ENCODE data around the gene RPTOR. TPM values are rescaled to one million over a fixed set of nuclear protein-coding genes. Genes with fewer than 3 reads are reported as not detected.
"Not testable (repeated sequence)": the region's sequence is repeated elsewhere in the genome, so short reads cannot be mapped to it uniquely, and the experiment has no call there.

Gene RPTOR
- polyA plus RNA-seq, 1 donor, result 23.9 TPM

DNA sequence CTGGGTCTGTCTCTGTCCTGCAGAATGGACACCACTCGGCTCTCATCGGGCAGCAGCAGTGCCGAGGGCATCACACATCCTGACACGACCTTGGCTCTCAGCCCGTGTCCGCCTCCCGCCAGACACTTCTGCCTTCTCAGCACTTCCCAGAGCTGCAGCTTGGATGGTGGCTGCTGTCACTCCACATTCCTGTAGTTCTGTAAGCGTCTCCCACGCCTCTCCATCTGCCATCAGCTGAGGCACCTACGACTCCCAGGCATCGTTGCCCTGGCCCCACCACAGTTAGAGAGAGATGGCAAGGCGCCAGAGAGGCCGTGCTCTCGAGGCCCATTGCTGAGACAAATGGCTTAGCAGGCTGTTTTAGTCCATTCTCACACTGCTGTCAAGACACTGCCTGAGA, 251.1 kb downstream of the RPTOR start:
- no peak for DNase-seq (ENCODE audit: low read depth)

DNA sequence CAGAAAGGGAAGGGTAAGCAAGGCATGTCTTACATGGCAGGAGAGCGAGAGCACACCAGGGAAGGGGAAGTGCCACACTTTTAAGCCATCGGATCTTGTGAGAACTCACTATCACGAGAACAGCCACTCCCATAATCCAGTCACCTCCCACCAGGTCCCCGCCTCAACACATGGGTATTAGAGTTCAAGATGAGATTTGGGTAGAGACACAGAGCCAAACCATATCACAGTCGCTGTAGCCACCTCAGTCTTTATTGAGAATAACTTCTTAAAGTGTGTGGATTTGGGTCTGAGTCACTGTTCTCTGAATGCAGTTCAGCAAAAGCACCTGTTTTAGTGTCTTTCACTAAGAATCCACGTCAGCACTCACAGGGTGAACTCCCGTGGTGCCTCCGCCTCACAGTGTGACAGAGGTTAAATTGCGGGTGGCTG, 251.8 kb downstream of the RPTOR start:
- no peak for DNase-seq (ENCODE audit: low read depth)

DNA sequence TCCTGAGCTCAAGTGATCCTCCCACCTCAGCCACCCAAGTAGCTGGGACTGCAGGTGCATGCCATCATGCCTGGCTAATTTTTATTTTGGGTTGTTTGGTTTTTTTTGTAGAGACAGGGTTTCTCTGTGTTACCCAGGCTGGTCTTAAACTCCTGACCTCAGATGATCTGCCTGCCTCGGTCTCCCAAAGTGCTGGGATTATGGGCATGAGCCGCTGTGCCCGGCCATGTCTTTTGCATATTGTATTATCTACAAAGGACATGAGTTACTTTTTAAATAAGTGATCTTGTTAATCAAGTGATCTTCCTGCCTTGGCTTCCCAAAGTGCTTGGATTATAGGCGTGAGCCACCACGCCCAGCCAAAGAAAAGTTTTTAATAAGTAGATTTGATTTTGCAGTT, 252.6 kb downstream of the RPTOR start:
- DNase-seq (ENCODE audit: low read depth), result not testable (repeated sequence)

DNA sequence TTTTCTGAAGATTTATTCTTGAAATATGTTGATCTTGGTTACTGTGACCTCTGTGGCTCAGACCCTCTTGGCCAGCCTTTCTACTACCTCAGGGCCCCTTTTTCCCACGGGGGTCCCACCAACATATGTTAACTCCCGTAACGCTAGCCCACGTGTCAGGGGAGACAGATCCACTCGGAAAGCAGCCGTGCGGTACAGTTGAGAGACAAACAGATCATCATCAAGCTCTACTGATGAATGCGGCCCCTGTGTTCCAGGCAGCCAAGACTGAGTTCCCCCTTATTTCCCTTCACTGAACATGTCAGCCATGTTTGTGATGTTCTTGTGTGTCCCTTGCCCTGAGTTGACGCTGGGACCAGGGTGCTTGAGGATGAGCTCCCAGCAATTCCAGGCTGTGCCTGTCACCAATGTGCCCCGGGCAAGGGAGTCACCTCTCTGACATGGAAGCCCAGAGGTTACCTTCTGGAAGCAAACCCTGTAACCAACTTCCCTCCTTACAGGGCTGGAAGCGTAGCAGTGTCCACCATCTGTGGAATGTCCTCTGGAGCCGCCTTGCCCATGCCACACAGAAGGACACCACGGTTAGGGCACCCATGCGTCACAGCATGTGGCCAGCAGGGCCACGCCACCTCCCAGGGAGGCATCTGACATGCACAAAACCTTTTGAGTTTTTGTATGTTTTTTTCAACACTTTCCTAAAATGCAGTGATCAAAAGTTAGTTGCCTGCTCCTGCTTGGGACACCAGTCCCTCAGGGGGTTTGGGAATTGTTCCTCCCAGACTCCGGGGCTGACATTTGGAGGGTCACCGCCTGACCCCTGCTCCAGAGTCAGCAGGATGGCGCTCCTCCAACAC, 253.3 kb downstream of the RPTOR start:
- DNase-seq (ENCODE audit: low read depth), result no peak

DNA sequence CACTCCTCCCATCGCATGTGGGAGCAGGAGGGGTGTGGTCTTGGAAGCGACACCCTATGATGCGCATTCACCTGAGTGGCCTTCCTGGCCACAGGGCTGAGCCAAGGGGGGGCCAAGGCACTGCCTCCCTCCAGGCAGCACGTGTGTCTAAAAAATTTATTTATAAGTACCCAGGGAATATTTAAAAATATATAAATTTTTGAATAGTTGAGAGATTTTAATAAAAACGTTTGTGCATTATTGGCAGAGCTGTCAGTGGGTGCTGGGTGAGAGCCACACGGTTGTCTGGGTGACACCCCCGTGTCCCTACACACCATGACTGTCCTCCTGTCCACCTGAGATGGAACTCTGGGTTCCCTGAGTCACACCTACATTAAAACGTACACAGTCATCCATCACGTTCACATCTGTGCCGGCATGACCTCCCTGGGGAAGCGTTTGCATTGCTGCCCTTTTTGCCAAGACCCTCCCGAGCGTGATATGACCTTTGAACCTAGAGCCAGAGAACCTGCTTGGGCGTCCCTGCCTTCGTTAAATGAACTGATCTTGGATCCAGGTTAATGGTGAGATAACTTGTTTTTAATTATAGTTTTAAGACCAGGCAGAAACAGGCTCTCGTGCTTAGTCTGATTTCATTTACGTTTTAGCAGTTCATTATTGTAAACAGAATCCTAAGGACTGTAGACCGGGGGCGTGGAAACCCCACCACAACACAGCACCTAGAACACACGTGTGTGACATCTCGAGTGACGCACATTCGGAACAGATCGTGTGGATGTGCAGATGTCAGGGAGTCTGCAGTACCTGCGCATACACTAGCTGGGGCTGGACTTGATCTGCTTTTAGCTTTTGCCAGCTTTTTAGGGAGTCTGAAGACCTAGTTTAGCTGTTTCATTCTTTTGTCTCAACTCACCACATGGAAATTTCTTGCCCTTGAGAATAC, 254.2 kb downstream of the RPTOR start:
- DNase-seq (ENCODE audit: low read depth), result no peak

DNA sequence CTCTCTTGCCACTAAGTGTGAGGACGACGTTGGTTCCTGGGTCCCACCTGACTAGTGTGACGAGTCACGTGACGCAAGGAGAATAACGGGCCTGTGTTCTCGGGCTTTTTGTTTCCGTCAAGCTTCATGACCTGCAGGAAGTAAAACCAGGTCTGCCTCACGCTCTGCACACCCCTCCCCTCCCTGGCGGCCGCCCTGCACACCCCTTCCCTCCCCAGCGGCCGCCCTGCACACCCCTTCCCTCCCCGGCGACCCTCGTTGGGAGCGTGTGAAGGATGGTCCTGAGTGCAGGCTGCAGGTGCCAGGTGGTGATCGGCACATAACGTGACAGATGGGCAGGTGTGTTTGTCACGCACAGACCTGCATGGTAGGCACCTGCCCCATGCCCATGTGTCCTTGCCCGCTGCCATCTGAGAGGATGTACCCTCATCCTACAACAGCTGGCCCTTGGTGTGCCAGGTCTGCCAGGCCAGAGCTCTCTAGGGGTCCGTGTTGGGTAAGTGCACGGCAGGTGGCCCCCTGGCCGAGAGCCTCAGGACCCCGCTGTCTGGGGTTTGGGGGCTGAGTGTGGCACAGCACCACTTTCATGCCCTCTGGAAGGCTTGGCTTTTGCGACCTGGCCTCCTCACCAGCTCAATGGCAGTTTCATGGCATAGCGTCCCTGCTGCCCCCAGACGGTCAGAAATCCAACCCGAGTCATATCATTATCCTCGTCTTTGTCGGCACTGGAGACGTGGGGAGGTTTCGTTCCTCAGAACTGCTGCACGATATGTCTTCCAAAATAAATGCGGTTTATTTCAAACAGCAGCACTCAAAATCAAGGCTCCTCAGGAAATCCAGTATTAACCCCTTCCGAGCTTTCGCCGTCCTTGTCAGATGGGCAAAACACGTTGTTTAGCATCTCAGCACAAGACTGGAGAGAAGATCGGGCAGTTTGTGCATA, 255.2 kb downstream of the RPTOR start:
- no peak for DNase-seq (ENCODE audit: low read depth)

DNA sequence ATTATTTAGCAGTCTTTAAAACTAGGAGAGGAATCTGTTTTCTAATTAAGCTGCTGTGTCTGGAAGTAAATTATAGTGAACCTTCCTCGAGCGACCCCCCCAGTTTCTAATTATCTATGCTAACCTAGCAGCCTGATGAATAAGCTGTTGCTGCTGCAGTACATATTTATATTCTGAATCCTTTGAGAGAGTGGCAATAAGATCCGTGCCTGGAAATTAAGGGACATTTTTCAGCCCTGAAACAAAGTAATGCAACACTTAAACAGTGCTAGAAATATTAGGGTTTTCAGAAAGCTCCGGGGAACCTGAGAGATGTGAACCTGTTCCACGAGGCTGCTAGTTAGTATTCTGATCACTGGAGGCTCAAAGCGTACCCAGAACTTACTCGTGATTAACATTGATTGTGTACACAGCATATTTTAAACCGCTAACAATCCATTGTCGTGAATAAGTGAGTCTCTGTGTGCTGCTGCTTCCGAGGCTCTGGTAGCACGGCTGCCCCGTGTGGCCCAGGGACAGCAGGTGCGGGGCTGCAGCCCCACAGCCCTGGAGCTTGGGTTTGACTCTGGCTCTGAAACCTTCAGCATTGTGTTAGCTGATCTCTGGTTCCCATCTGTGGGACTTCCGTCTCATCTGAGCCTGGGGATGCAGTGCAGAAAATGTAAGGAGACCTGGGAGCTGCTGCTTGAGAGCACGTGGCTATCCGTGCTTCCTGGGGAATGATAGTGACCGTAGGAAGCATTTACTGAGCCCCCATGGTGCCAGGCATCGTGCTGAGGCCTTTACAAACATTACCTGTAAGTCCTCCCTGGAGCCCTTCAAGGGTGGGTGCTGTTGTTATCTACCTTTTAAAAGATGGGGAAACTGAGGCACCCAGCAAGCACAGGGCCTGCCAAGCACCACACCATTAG, 256.1 kb downstream of the RPTOR start:
- DNase-seq (ENCODE audit: low read depth), result no peak

DNA sequence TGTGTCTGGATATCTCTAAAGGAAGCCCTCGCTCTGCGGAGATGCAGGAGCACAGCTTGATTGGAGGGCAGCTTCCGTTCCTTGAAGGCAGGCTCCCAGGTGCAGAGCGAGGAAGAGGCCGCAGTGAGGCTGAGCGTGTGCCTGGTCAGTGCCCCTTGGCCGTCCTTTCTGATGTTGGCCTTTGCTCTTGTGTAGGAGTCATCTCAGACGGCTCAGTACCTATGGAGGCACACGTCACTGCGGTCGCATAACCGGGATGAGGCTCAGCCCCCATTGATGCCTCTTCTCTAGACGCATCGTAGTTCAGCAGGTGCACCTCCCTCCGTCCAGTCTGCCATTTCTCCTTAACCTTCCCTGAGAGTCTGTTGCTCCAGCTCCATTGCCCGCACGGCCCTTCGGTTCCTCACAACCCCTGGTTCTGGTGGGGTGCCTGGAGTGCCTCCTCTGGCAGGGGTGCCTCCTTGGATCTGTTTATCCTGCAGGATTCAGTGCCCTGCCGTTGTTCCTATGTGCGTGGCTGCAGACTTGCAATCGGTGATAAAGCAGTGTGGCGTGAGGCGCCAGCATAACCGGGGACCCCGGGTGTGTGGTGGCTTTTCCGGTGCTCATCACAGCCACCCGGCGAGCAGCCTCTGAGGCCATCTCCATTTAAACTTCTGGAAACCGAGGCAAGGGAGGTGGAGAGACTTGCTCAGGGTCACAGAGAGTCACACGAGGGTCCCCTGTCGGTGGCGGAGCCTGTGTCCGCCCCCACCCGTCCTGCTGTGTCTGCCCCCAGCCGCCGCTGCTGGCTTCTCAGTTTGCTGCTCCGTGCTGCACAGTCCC, 258.2 kb downstream of the RPTOR start:
- DNase-seq (ENCODE audit: low read depth), result no peak

DNA sequence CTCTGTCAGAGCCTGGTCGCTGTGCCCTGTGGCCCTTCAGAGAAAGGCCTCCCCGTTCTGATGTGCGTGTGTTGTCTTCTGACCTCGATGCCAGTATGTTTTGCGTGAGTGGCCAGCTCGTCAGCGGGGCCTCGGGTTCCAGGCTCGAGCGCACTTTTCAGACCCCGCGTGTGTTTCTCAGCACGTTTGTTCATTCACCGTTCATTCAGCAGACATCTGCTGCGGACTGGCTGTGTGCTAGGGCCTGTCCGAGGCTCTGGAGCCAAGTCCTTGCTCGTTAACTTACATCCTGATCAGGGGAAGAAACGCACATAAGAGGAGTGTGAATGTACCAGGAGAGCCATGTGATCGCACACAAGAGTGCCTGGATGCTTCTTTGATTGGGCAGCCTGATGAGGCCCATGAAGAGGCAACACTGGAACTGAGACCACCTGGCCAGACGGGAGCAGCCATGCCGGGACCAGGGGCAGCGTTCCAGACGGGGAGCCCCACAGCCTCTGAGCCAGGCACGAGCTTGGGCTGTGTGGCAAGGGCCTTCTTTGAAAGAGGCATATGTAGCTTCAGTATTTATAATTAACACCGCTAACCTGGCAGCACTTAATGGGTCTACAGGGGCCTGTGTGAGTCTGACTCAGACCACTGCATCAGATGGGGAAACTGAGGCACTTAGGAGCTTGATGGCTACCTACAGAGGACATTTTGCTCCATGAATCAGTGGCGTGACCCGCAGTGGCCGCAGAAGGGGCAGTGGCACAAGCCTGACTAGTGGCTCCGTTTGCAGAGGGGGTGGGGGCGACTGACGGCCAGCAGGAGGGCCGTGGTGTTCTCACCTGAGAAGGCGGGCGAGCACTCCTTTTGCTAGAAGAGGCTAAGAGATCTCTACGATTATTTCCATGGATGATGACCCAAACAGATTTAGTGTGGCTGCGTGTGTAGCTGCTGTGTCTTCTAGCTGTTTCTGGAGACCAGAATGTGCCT, 259.1 kb downstream of the RPTOR start:
- DNase-seq (ENCODE audit: low read depth), result no peak

DNA sequence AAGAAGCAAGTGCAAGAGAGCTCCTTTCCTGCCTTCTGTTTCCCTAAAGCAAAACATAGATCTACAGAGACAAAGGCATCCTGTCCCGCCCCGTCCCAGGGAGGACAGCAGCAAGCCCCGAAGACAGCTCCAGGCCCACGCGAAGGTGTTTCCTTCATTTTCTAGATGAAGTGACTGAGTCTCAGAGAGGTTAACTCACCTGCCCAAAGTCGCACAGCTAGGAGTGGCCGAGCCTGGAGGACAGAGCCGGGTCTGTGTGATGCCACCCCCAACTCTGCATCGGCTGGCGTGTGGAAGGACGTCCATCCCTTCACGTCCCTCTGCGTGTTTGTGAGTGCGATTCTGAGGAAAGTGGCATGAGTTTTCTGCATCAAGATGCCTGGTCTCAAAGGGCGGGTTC, 259.8 kb downstream of the RPTOR start:
- DNase-seq (ENCODE audit: low read depth), result no peak

DNA sequence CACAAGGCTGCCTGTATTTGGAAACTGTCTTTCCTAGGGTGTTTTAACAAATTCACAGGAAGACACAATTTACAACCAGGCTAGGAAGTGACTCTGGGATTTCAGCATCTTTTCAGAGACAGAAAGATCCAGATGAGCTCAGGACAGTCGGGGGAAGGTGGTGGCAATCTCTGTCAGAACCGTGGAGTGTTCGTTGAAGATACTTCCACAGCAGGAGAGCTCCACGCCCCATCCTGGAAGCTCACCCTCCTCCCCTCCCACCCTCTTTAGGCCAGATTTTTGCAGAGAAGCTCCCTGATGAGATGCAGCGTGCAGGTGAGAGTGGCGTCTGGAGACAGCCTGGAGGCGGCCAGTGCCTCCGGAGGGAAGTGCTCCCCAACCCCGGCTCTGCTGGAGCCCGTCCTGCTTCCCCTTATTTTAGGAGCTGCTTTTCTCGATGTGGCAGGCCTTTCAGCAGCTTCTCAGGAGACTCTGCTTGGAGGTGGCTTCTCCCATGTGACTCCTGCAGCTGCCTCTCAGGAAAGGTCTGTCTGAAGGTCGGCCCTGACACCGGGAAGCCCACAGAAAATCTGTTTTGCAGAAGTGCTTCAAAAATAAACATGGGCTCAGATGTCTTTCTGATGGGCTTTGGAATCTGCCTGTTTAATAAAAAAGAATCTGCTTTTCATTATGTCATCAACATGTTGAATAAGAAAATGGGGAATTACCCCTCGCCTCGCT, 260.6 kb downstream of the RPTOR start:
- no peak for DNase-seq (ENCODE audit: low read depth)

DNA sequence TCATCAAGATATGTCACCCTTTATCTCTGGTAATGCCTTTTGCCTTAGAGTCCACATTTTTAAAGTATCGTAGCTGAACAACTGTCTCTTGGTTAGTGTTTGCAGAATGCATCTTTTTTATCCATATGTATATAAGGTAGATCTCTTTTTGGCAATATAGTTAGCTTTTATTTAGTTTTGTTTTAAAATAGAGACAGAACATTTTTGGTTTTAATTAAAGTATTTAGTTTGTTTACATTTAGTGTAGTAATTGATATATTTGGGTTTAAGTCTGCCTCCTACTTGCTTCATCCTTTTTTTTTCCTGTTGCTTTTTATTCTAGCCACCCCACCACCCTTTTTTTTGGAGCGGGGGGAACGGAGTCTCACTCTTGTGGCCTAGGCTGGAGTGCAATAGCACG, 262.4 kb downstream of the RPTOR start:
- DNase-seq (ENCODE audit: low read depth), result no peak

DNA sequence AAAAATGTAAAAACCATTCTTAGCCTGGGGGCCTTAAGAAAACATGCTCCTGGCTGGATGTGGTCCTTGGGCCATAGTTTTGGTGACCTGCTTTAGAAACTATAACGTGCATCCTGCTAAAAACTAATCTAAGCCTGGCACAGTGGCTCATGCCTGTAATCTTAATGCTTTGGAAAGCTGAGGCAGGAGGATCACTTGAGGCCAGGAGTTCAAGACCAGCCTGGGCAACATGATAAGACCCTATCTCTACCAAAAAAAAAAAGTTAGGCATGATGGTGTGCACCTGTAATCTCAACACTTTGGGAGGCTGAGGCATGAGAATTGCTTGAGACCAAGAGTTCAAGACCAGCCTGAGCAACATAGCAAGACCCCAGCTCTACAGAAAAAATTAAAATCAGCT, 263.2 kb downstream of the RPTOR start:
- no peak for DNase-seq (ENCODE audit: low read depth)

DNA sequence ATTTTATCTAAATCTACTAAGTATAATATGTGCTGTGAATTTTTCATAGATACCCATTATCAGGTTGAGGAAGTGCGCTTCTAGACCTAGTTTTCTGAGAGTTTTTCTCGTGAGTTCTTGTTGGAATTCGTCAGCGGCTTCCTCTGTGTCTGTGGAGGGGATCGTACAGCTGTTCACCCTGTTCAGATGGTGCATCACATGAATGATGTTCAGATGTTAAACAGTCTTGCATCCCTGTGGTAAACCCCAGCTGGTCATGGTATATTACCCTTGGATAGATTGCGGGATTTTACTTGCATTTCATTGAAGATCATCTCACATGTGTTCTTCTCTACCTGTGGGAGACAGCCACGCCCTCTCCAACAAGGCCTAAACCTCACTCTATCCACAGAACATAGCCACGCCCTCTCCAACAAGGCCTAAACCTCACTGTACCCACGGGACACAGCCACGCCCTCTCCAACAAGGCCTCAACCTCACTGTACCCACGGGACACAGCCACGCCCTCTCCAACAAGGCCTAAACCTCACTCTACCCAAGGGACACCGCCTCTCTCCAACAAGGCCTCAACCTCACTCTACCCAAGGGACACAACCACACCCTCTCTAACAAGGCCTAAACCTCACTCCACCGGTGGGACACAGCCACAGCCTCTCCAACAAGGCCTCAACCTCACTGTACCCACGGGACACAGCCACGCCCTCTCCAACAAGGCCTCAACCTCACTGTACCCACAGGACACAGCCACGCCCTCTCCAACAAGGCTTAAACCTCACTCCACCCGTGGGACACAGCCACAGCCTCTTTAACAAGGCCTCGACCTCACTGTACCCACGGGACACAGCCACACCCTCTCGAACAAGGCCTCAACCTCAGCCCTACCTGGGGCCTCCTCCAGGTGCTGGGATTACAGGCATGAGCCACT, 266.8 kb downstream of the RPTOR start:
- DNase-seq (ENCODE audit: low read depth), result no peak

DNA sequence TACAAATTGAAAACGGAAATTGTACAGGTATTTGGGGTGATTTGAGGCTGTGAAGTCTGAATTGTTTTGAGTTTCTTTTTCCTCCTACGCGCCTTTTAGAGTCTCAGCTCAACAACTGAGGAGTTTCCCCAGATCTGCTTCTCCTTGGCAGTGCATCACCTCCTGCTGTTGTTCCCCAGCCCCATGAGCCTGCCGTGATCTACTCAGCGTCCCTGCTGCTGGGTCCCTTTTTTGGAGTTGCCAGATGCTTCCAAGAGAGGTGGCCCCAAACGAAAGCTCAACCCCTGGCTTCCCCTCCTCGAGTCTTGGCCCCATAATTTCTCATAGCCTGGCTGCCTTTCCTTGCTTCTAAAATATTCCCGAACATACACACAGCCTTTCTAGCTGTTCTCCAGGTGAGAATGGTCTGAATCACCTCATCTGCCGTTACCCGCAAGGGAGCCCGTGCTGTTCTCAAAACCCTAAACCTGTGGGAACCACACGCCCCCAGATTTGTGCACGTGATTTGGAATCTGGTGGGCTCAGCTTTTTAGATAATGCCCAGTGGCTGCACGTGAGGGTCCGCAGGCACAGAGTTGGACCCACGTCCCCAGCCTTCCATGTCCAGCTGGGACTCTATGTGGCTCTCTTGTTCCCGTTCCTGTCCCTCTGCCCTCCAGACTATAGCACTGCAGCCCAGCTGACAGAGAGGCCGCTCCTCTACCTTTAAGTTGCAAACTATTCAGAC, 267.9 kb downstream of the RPTOR start:
- no peak for DNase-seq (ENCODE audit: low read depth)

DNA sequence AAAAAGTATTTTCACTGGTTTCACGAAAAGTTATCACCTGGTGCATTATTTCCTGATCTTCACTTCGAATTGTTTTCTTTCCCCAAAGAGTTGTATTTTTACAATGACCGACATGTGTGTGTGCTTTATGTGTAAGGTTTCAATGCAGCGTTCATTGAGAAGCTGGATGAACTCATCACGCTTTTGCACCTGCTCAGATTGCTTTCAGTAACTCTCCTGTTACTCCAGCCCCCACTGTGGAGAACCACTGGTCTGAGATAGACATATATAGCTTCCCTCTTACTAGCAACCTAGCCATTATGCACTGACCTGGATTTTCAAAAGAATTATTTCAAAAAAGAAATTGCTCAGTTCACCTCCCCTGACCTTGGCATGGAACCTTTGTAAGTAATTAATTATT, 268.7 kb downstream of the RPTOR start:
- no peak for DNase-seq (ENCODE audit: low read depth)
